ENCODE data around the gene C2orf68. TPM values are rescaled to one million over a fixed set of nuclear protein-coding genes. Genes with fewer than 3 reads are reported as not detected.

C2orf68 gene
- total RNA-seq, 4 donors from 2014 or later: 9.4 to 17.1 (median 14.7) TPM

DNA sequence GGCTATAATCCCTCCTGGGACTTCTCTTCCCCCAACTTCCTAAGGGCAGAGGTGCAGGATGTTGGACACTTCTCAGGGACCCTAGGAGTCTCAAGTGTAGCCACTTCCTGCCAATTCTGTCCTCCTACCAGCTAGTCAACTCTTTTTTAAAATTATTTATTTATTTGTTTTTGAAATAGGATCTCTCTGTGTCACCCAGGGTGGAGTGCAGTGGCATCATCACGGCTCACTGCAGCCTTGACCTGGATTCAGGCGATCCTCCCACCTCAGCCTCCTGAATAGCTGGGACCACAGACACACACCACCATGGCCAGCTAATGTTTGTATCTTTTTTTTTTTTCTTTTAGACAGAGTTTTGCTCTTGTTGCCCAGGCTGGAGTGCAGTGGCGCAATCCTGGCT lies 44.6 kb upstream of the C2orf68 start:
- Histone ChIP-seq H3K36me3 (peaks cover 0 to 75% (median 0%) of the 10 kb centered on the region in 3 donors), H3K9me3 (no peaks in the 10 kb centered on the region), H3K27me3 (no peaks in the 10 kb centered on the region), H3K4me3 (no peak overlapping the region), H3K27ac (no peak overlapping the region), H3K4me1 (peaks cover 0 to 9% (median 0%) of the 10 kb centered on the region in 3 donors)
- no peak for DNase-seq
- 93 to 94% methylated on average over 3 of the region's 3 CpGs for WGBS, 2 donors
- no peak for TF ChIP-seq POLR2A (IDR thresholded peaks at IDR 0.05)
- TF ChIP-seq, protein P1, sequence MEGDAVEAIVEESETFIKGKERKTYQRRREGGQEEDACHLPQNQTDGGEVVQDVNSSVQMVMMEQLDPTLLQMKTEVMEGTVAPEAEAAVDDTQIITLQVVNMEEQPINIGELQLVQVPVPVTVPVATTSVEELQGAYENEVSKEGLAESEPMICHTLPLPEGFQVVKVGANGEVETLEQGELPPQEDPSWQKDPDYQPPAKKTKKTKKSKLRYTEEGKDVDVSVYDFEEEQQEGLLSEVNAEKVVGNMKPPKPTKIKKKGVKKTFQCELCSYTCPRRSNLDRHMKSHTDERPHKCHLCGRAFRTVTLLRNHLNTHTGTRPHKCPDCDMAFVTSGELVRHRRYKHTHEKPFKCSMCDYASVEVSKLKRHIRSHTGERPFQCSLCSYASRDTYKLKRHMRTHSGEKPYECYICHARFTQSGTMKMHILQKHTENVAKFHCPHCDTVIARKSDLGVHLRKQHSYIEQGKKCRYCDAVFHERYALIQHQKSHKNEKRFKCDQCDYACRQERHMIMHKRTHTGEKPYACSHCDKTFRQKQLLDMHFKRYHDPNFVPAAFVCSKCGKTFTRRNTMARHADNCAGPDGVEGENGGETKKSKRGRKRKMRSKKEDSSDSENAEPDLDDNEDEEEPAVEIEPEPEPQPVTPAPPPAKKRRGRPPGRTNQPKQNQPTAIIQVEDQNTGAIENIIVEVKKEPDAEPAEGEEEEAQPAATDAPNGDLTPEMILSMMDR (IDR thresholded peaks at IDR 0.05): no peak
- intact Hi-C loops (cut with DNase I): no loop called here

DNA sequence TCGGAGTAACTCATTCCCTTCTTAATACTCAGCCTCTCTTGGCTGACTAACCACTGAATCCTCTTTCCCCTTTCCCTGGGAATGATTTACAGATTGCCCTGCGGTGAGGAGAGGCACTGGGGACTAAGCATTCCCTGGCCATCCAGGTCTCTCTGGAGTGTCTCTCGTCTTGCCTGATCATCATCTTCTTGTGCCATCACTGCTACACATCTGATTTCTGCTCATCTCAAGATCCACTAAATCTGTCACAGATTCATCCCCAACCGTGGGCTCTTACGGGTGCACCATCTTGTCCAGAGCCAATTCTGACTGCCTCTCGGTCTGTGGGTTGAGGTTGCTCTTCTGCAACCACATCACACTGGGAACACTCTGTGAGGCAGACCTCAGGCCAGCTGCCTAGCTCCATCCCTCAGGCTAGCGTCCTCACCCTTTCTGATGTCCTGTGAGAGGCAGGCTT lies 44.1 kb upstream of the C2orf68 start:
- H3K4me3 ChIP-seq: no peak overlapping the region
- peaks cover 0 to 4% (median 0%) of the 10 kb centered on the region in 3 donors for H3K4me1 ChIP-seq
- H3K27me3 ChIP-seq: no peaks in the 10 kb centered on the region
- H3K9me3 ChIP-seq: no peaks in the 10 kb centered on the region
- no peak for DNase-seq
- intact Hi-C loops (cut with DNase I): no loop called here
- no peak overlapping the region for H3K27ac ChIP-seq
- TF ChIP-seq, protein P1 (IDR thresholded peaks at IDR 0.05): no peak
- TF ChIP-seq POLR2A (IDR thresholded peaks at IDR 0.05): no peak
- 87 to 91% methylated on average over 6 to 7 of the region's 7 CpGs for WGBS, 2 donors
- H3K36me3 ChIP-seq: peaks cover 0 to 80% (median 0%) of the 10 kb centered on the region in 3 donors

DNA sequence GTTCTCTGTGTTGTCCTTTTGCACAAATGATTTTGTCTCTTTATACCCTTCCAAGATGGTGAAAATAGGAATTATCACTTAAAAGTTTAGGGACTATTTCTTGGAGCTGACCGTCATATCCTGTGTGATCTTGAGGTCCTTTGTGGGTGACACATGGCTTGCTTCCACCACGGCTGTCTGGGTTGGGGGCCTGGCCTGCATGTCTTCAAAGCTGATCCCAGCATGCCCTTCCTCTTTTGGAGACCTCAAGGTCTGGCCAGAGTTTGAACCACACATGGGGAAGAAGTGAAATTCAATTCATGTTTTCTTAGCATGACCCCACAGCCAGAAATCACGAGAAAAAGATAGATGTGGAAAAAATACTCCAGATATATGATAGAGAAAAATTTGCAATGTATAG lies 42.1 kb upstream of the C2orf68 start:
- Histone ChIP-seq H3K4me1 (peaks cover 0 to 6% (median 5%) of the 10 kb centered on the region in 3 donors), H3K36me3 (peaks cover under 1 to 91% (median 7%) of the 10 kb centered on the region in 3 donors), H3K27me3 (no peaks in the 10 kb centered on the region), H3K27ac (no peak overlapping the region), H3K9me3 (no peaks in the 10 kb centered on the region), H3K4me3 (no peak overlapping the region)
- WGBS, 2 donors: 88% methylated on average over 3 of the region's 3 CpGs
- DNase-seq: no peak
- TF ChIP-seq POLR2A (IDR thresholded peaks at IDR 0.05): no peak
- TF ChIP-seq, protein P1 (IDR thresholded peaks at IDR 0.05): no peak
- intact Hi-C loops (cut with DNase I): no loop called here

DNA sequence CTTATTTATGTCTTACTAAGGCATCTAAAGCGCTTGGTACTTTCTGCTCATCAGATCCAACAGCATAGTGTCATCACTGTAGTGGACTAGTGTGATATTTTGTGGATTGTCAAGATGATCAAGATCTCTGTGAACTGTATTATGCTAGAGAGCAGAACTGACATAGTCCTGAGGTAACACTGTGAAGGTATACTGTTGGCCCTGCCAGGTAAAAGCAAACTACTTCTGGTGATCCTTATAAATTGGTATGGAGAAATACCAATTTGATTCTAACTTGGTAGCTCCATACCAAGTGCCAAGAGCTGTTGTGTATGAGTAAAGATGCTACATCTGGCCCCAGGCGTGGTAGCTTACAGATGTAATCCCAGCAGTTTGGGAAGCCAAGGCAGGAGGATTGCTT lies 40.2 kb upstream of the C2orf68 start:
- TF ChIP-seq POLR2A (IDR thresholded peaks at IDR 0.05): no peak
- TF ChIP-seq, protein P1 (IDR thresholded peaks at IDR 0.05): no peak
- intact Hi-C loops (cut with DNase I): no loop called here
- Histone ChIP-seq H3K27ac (no peak overlapping the region), H3K4me3 (no peak overlapping the region), H3K9me3 (no peaks in the 10 kb centered on the region), H3K27me3 (no peaks in the 10 kb centered on the region), H3K4me1 (peaks cover 0 to 11% (median 5%) of the 10 kb centered on the region in 3 donors), H3K36me3 (peaks cover 7 to 98% (median 14%) of the 10 kb centered on the region in 3 donors)
- 80 to 95% methylated on average over 2 of the region's 2 CpGs for WGBS, 2 donors
- no peak for DNase-seq

DNA sequence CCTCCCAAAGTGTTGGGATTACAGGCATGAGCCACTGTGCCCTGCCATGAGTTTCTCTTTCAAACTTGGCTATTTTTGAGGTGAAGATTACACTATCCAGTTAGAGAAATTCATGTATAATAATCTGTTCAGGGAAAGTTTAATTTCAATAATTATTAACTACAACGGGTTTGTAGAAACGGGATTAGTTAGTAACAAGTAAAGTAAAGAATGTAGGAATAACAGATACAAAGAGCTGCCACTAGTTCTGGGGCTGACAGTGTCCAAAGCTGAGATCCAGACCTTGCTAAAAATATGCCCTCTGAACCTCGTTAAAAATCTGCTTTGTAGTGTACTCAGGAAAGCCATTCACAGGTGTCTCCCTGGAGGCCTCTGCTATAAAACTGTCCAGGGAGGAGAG lies 39.2 kb upstream of the C2orf68 start:
- intact Hi-C loops (cut with DNase I): no loop called here
- Histone ChIP-seq H3K4me1 (peaks cover 0 to 11% (median 5%) of the 10 kb centered on the region in 3 donors), H3K36me3 (peaks cover 11 to 98% (median 16%) of the 10 kb centered on the region in 3 donors), H3K4me3 (no peak overlapping the region), H3K27ac (no peak overlapping the region), H3K27me3 (no peaks in the 10 kb centered on the region), H3K9me3 (no peaks in the 10 kb centered on the region)
- WGBS, 2 donors: 83 to 89% methylated on average over 3 of the region's 3 CpGs
- no peak for TF ChIP-seq POLR2A (IDR thresholded peaks at IDR 0.05)
- TF ChIP-seq, protein P1 (IDR thresholded peaks at IDR 0.05): no peak
- no peak for DNase-seq
